Neuron (in vitro differentiated cells): Measurements from ENCODE around the gene SLC17A2.
"Not testable (repeated sequence)": the region's sequence is repeated elsewhere in the genome, so short reads cannot be mapped to it uniquely, and the experiment has no call there.

ENCODE experiments used
- H2AFZ ChIP-seq: one replicate; pipeline ENCODE4 v1.6.1; 2013; ENCODE audit warnings: low read depth, mild to moderate bottlenecking, inconsistent platforms, low read length, moderate library complexity
- H3K27me3 ChIP-seq: one replicate; pipeline ENCODE4 v1.6.1; 2013; ENCODE audit warnings: low read length; ENCODE audit not compliant: insufficient read depth
- H3K36me3 ChIP-seq: one replicate; pipeline ENCODE4 v1.6.1; 2013; ENCODE audit warnings: low read length; ENCODE audit not compliant: insufficient read depth
- H3K4me1 ChIP-seq: one replicate; pipeline ENCODE4 v1.6.1; 2013; ENCODE audit warnings: low read length; ENCODE audit not compliant: insufficient read depth
- H3K4me3 ChIP-seq: 2 replicates; pipeline ENCODE4 v1.5.1; 2013; ENCODE audit warnings: mild to moderate bottlenecking, low read length, moderate library complexity
- H3K9me3 ChIP-seq: one replicate; pipeline ENCODE4 v1.6.1; 2013; ENCODE audit warnings: low read length

SLC17A2 gene

GRCh38 chr6:25961619-25962148, 31.2 kb upstream of the SLC17A2 start:
- Histone ChIP-seq H2AFZ (no peak overlapping the region), H3K9me3 (peaks cover 5% of the 10 kb centered on the region), H3K27me3 (no peaks in the 10 kb centered on the region), H3K4me3 (no peak overlapping the region), H3K36me3 (no peaks in the 10 kb centered on the region), H3K4me1 (no peaks in the 10 kb centered on the region)

GRCh38 chr6:25960734-25961133, 30.2 kb upstream of the SLC17A2 start:
- no peaks in the 10 kb centered on the region for H3K36me3 ChIP-seq
- no peak overlapping the region for H2AFZ ChIP-seq
- H3K4me3 ChIP-seq = no peak overlapping the region
- H3K27me3 ChIP-seq = no peaks in the 10 kb centered on the region
- peaks cover 5% of the 10 kb centered on the region for H3K9me3 ChIP-seq
- no peaks in the 10 kb centered on the region for H3K4me1 ChIP-seq

- no peaks in the 10 kb centered on the region for H3K36me3 ChIP-seq
- H3K9me3 ChIP-seq = peaks cover 5% of the 10 kb centered on the region
- no peak overlapping the region for H3K4me3 ChIP-seq
- H3K4me1 ChIP-seq = no peaks in the 10 kb centered on the region
- no peak overlapping the region for H2AFZ ChIP-seq
- no peaks in the 10 kb centered on the region for H3K27me3 ChIP-seq
Observed at GRCh38 chr6:25959890-25960536, 29.5 kb upstream of the SLC17A2 start.

GRCh38 chr6:25958700-25959162, 28.2 kb upstream of the SLC17A2 start:
- Histone ChIP-seq H3K9me3 (peaks cover 5% of the 10 kb centered on the region), H3K4me1 (no peaks in the 10 kb centered on the region), H3K27me3 (no peaks in the 10 kb centered on the region), H3K36me3 (no peaks in the 10 kb centered on the region), H3K4me3 (no peak overlapping the region), H2AFZ (no peak overlapping the region)

- no peaks in the 10 kb centered on the region for H3K36me3 ChIP-seq
- H2AFZ ChIP-seq = no peak overlapping the region
Observed at GRCh38 chr6:25956226-25956625, 25.7 kb upstream of the SLC17A2 start.

GRCh38 chr6:25954756-25955155, 24.3 kb upstream of the SLC17A2 start:
- Histone ChIP-seq H3K27me3 (no peaks in the 10 kb centered on the region), H3K4me1 (no peaks in the 10 kb centered on the region), H3K4me3 (no peak overlapping the region), H3K9me3 (peaks cover 3% of the 10 kb centered on the region), H2AFZ (no peak overlapping the region), H3K36me3 (no peaks in the 10 kb centered on the region)

More at GRCh38 chr6:25956226-25956625, 25.7 kb upstream of the SLC17A2 start:
- H3K27me3 ChIP-seq = no peaks in the 10 kb centered on the region
- peaks cover 5% of the 10 kb centered on the region for H3K9me3 ChIP-seq
- H3K4me1 ChIP-seq = no peaks in the 10 kb centered on the region
- H3K4me3 ChIP-seq = no peak overlapping the region

- H3K9me3 ChIP-seq = no peaks in the 10 kb centered on the region
Observed at GRCh38 chr6:25953733-25954132, 23.2 kb upstream of the SLC17A2 start.

GRCh38 chr6:25952535-25952934, 22.0 kb upstream of the SLC17A2 start:
- no peaks in the 10 kb centered on the region for H3K27me3 ChIP-seq

More at GRCh38 chr6:25953733-25954132, 23.2 kb upstream of the SLC17A2 start:
- H3K4me3 ChIP-seq = no peak overlapping the region
- H3K4me1 ChIP-seq = no peaks in the 10 kb centered on the region
- H3K36me3 ChIP-seq = no peaks in the 10 kb centered on the region
- no peaks in the 10 kb centered on the region for H3K27me3 ChIP-seq
- no peak overlapping the region for H2AFZ ChIP-seq

GRCh38 chr6:25951296-25952032, 21.0 kb upstream of the SLC17A2 start:
- H3K4me3 ChIP-seq = no peak overlapping the region
- H3K36me3 ChIP-seq = no peaks in the 10 kb centered on the region
- no peaks in the 10 kb centered on the region for H3K27me3 ChIP-seq
- no peaks in the 10 kb centered on the region for H3K4me1 ChIP-seq
- H3K9me3 ChIP-seq = no peaks in the 10 kb centered on the region
- H2AFZ ChIP-seq = no peak overlapping the region

More at GRCh38 chr6:25952535-25952934, 22.0 kb upstream of the SLC17A2 start:
- Histone ChIP-seq H3K9me3 (no peaks in the 10 kb centered on the region), H2AFZ (no peak overlapping the region), H3K4me1 (no peaks in the 10 kb centered on the region), H3K4me3 (no peak overlapping the region), H3K36me3 (no peaks in the 10 kb centered on the region)

- peaks cover 1% of the 10 kb centered on the region for H3K9me3 ChIP-seq
Observed at GRCh38 chr6:25950297-25950696, 19.8 kb upstream of the SLC17A2 start.

GRCh38 chr6:25949695-25950094, 19.2 kb upstream of the SLC17A2 start:
- Histone ChIP-seq H3K9me3 (peaks cover 3% of the 10 kb centered on the region), H2AFZ (no peak overlapping the region), H3K36me3 (no peaks in the 10 kb centered on the region), H3K27me3 (no peaks in the 10 kb centered on the region), H3K4me3 (no peak overlapping the region), H3K4me1 (no peaks in the 10 kb centered on the region)

More at GRCh38 chr6:25950297-25950696, 19.8 kb upstream of the SLC17A2 start:
- Histone ChIP-seq H3K36me3 (no peaks in the 10 kb centered on the region), H3K4me3 (no peak overlapping the region), H3K27me3 (no peaks in the 10 kb centered on the region), H2AFZ (no peak overlapping the region), H3K4me1 (no peaks in the 10 kb centered on the region)

GRCh38 chr6:25947492-25947891, 17.0 kb upstream of the SLC17A2 start:
- H3K9me3 ChIP-seq, H3K36me3 ChIP-seq, H3K4me1 ChIP-seq, H3K27me3 ChIP-seq, H3K4me3 ChIP-seq, H2AFZ ChIP-seq: not testable (repeated sequence)

GRCh38 chr6:25946631-25947030, 16.1 kb upstream of the SLC17A2 start:
- Histone ChIP-seq H3K4me3 (no peak overlapping the region), H3K4me1 (no peaks in the 10 kb centered on the region), H2AFZ (no peak overlapping the region), H3K9me3 (peaks cover 3% of the 10 kb centered on the region), H3K27me3 (no peaks in the 10 kb centered on the region), H3K36me3 (no peaks in the 10 kb centered on the region)
